HepG2 (cell line): ENCODE measurements around the gene FLAD1. TPM values are rescaled to one million over a fixed set of nuclear protein-coding genes. Genes with fewer than 3 reads are reported as not detected.

Experiments
- CEBPG ChIP-seq: IDR thresholded peaks from 2 replicates; pipeline ENCODE4 v1.6.1; 2016
- MATR3 ChIP-seq: sonication (generic); formaldehyde crosslinking; IDR thresholded peaks from 2 replicates; pipeline ENCODE4 v1.4.0; 2020; ENCODE audit warnings: missing genetic modification reagents
- PHF21A ChIP-seq: sonication (generic); formaldehyde crosslinking; IDR thresholded peaks from 2 replicates; pipeline ENCODE4 v1.5.0; 2020; ENCODE audit warnings: mild to moderate bottlenecking, missing genetic modification reagents
- RFXANK ChIP-seq: IDR thresholded peaks from 2 replicates; pipeline ENCODE4 v1.6.1; 2016
- SMAD9 ChIP-seq: sonication (generic); formaldehyde crosslinking; IDR thresholded peaks from 2 replicates; pipeline ENCODE4 v1.5.1; 2020; ENCODE audit warnings: mild to moderate bottlenecking, missing genetic modification reagents
- SP2 ChIP-seq: sonication (generic); formaldehyde crosslinking; IDR thresholded peaks from 2 replicates; pipeline ENCODE4 v1.5.1; 2020; ENCODE audit warnings: mild to moderate bottlenecking, missing genetic modification reagents
- SPEN ChIP-seq: sonication (generic); formaldehyde crosslinking; IDR thresholded peaks from 2 replicates; pipeline ENCODE4 v1.5.1; 2020; ENCODE audit warnings: low read depth, mild to moderate bottlenecking, missing genetic modification reagents
- ZC3H4 ChIP-seq: sonication (generic); formaldehyde crosslinking; IDR thresholded peaks from 2 replicates; pipeline ENCODE4 v1.4.0; 2020; ENCODE audit warnings: missing genetic modification reagents, borderline replicate concordance
- ZFAT ChIP-seq: sonication (generic); formaldehyde crosslinking; conservative IDR thresholded peaks from 2 replicates; pipeline ENCODE4 v1.8.1; 2023; ENCODE audit warnings: missing genetic modification reagents, inconsistent platforms
- ZIK1 ChIP-seq: sonication (generic); formaldehyde crosslinking; IDR thresholded peaks from 2 replicates; pipeline ENCODE4 v1.5.0; 2020; ENCODE audit warnings: mild to moderate bottlenecking, low read depth, missing genetic modification reagents, borderline replicate concordance
- ZNF124 ChIP-seq: sonication (generic); formaldehyde crosslinking; IDR thresholded peaks from 2 replicates; pipeline ENCODE4 v1.4.0; 2020; ENCODE audit warnings: missing genetic modification reagents
- ZNF143 ChIP-seq: sonication (generic); formaldehyde crosslinking; IDR thresholded peaks from 2 replicates; pipeline ENCODE4 v1.4.0; 2020; ENCODE audit warnings: missing genetic modification reagents
- ZNF34 ChIP-seq: sonication (generic); formaldehyde crosslinking; IDR thresholded peaks from 2 replicates; pipeline ENCODE4 v1.4.0; 2020; ENCODE audit warnings: mild to moderate bottlenecking, missing genetic modification reagents, borderline replicate concordance
- ZNF468 ChIP-seq: sonication (generic); formaldehyde crosslinking; IDR thresholded peaks from 2 replicates; pipeline ENCODE4 v1.8.0; 2022; ENCODE audit warnings: mild to moderate bottlenecking, moderate library complexity, missing genetic modification reagents
- ZNF550 ChIP-seq: sonication (generic); formaldehyde crosslinking; IDR thresholded peaks from 2 replicates; pipeline ENCODE4 v1.4.0; 2020; ENCODE audit warnings: mild to moderate bottlenecking, missing genetic modification reagents, borderline replicate concordance
- ZNF570 ChIP-seq: sonication (generic); formaldehyde crosslinking; IDR thresholded peaks from 2 replicates; pipeline ENCODE4 v1.4.0; 2020; ENCODE audit warnings: mild to moderate bottlenecking, missing genetic modification reagents, borderline replicate concordance
- ZNF572 ChIP-seq: sonication (generic); formaldehyde crosslinking; IDR thresholded peaks from 2 replicates; pipeline ENCODE4 v1.5.1; 2020; ENCODE audit warnings: mild to moderate bottlenecking, missing genetic modification reagents
- polyA plus RNA-seq, 8 experiments: library from polyadenylated mRNA; depleted of rRNA in 3 of 8; stranded (reverse) in 7 of 8; unstranded in 1 of 8; fragments of >200 nt; fragmentation: Illumina TruSeq in 4 of 8; extraction: Trizol in 4 of 8; gene quantifications; 2 replicates each; pipeline versions ENCODE4 v1.2.1 to v1.2.3, GENCODE V29; 2011 to 2016; ENCODE audit warnings: low read depth in 4 of 8, missing spikeins in 1 of 8, mixed read lengths in 1 of 8; ENCODE audit not compliant: insufficient read depth in 1 of 8
- total RNA-seq, 5 experiments: library from RNA; depleted of rRNA; stranded (reverse); fragments of >200 nt; fragmentation: Illumina TruSeq; extraction: Trizol; gene quantifications; 2 replicates each; pipeline ENCODE4 v1.2.3, GENCODE V29; 2016; ENCODE audit warnings: low read depth in 1 of 5
- TF ChIP-seq, protein P1 (sequence below): sonication (generic); formaldehyde crosslinking; IDR thresholded peaks from 2 replicates; pipeline ENCODE4 v1.4.0; 2020; ENCODE audit warnings: low read depth, missing genetic modification reagents
- TF ChIP-seq, protein P2 (sequence below): sonication (generic); formaldehyde crosslinking; IDR thresholded peaks from 2 replicates; pipeline ENCODE4 v1.9.0; 2022; ENCODE audit warnings: missing genetic modification reagents, mild to moderate bottlenecking, borderline replicate concordance
- TF ChIP-seq, protein P3 (sequence below): sonication (generic); formaldehyde crosslinking; IDR thresholded peaks from 2 replicates; pipeline ENCODE4 v1.8.0; 2022; ENCODE audit warnings: missing genetic modification reagents, mild to moderate bottlenecking, moderate library complexity, borderline replicate concordance
- TF ChIP-seq, protein P4 (sequence below): sonication (generic); formaldehyde crosslinking; IDR thresholded peaks from 2 replicates; pipeline ENCODE4 v1.4.0; 2020; ENCODE audit warnings: missing genetic modification reagents

The FLAD1 gene
- total and polyA plus RNA-seq, 2 of the 13 experiments (the other 11 are each of a cell fraction or from before 2014, with no cell fraction given): 25.9 to 32.8 TPM

DNA sequence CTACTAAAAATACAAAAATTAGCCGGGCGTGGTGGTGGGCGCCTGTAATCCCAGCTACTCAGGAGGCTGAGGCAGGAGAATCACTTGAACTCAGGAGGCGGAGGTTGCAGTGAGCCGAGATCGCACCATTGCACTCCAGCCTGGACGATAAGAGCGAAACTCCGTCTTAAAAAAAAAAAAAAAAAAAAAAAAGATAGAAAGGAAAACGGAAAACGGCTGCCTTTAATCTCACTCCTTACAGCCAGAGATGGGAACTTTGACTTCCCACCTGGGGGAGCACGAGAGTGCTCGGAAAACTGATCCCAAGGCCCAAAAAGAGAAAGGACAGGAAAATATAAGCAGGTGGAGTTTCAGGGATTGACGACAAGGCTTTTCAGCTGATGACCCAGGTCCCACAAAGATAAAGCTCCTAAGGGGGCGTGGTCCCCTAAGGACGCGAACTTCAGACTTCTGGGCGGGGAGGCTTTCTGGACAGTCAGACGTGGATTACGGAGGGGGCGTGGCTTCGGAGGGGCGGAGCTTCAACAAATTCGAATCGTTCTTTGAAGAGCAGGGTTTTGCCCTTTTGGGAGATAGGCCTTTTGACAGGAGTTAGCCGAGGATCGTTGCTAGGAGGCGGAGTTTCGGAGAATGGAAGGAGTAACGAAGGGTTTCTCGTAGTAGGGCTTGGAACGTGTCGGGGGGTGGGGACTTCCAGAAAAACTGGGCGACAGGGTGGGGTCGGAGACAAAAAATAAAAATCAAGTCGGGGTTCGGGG is 9.6 kb upstream of the FLAD1 start (continued):
- TF ChIP-seq, protein P1, sequence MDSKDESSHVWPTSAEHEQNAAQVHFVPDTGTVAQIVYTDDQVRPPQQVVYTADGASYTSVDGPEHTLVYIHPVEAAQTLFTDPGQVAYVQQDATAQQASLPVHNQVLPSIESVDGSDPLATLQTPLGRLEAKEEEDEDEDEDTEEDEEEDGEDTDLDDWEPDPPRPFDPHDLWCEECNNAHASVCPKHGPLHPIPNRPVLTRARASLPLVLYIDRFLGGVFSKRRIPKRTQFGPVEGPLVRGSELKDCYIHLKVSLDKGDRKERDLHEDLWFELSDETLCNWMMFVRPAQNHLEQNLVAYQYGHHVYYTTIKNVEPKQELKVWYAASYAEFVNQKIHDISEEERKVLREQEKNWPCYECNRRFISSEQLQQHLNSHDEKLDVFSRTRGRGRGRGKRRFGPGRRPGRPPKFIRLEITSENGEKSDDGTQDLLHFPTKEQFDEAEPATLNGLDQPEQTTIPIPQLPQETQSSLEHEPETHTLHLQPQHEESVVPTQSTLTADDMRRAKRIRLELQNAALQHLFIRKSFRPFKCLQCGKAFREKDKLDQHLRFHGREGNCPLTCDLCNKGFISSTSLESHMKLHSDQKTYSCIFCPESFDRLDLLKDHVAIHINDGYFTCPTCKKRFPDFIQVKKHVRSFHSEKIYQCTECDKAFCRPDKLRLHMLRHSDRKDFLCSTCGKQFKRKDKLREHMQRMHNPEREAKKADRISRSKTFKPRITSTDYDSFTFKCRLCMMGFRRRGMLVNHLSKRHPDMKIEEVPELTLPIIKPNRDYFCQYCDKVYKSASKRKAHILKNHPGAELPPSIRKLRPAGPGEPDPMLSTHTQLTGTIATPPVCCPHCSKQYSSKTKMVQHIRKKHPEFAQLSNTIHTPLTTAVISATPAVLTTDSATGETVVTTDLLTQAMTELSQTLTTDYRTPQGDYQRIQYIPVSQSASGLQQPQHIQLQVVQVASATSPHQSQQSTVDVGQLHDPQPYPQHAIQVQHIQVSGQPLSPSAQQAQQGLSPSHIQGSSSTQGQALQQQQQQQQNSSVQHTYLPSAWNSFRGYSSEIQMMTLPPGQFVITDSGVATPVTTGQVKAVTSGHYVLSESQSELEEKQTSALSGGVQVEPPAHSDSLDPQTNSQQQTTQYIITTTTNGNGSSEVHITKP: peak; percentile 77
- no peak for TF ChIP-seq RFXANK (CRISPR knock-in tag)
- TF ChIP-seq PHF21A (CRISPR knock-in tag): peak; percentile 64
- no peak for TF ChIP-seq ZC3H4 (CRISPR knock-in tag)
- no peak for TF ChIP-seq MATR3 (CRISPR knock-in tag)
- TF ChIP-seq ZNF34: 0 out of 2 replicates have a peak, but pooled peaks have one; percentile 57
- no peak for TF ChIP-seq SP2 (CRISPR knock-in tag)
- TF ChIP-seq, protein P2, sequence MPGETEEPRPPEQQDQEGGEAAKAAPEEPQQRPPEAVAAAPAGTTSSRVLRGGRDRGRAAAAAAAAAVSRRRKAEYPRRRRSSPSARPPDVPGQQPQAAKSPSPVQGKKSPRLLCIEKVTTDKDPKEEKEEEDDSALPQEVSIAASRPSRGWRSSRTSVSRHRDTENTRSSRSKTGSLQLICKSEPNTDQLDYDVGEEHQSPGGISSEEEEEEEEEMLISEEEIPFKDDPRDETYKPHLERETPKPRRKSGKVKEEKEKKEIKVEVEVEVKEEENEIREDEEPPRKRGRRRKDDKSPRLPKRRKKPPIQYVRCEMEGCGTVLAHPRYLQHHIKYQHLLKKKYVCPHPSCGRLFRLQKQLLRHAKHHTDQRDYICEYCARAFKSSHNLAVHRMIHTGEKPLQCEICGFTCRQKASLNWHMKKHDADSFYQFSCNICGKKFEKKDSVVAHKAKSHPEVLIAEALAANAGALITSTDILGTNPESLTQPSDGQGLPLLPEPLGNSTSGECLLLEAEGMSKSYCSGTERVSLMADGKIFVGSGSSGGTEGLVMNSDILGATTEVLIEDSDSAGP (CRISPR knock-in tag): no peak
- no peak for TF ChIP-seq ZNF468
- TF ChIP-seq SPEN (CRISPR knock-in tag): no peak
- no peak for TF ChIP-seq ZFAT (CRISPR knock-in tag)
- TF ChIP-seq ZNF572 (CRISPR knock-in tag): no peak; the same call in 1 of the 2 replicates
- TF ChIP-seq, protein P3, sequence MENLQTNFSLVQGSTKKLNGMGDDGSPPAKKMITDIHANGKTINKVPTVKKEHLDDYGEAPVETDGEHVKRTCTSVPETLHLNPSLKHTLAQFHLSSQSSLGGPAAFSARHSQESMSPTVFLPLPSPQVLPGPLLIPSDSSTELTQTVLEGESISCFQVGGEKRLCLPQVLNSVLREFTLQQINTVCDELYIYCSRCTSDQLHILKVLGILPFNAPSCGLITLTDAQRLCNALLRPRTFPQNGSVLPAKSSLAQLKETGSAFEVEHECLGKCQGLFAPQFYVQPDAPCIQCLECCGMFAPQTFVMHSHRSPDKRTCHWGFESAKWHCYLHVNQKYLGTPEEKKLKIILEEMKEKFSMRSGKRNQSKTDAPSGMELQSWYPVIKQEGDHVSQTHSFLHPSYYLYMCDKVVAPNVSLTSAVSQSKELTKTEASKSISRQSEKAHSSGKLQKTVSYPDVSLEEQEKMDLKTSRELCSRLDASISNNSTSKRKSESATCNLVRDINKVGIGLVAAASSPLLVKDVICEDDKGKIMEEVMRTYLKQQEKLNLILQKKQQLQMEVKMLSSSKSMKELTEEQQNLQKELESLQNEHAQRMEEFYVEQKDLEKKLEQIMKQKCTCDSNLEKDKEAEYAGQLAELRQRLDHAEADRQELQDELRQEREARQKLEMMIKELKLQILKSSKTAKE (CRISPR knock-in tag): peak; percentile 25; the same call in 1 of the 2 replicates
- TF ChIP-seq, protein P4, sequence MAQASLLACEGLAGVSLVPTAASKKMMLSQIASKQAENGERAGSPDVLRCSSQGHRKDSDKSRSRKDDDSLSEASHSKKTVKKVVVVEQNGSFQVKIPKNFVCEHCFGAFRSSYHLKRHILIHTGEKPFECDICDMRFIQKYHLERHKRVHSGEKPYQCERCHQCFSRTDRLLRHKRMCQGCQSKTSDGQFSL (CRISPR knock-in tag): no peak; the same call in 1 of the 2 replicates
- TF ChIP-seq SMAD9 (CRISPR knock-in tag): no peak
- TF ChIP-seq ZNF124: no peak
- no peak for TF ChIP-seq ZNF143 (CRISPR knock-in tag)
- 0 out of 2 replicates have a peak, but pooled peaks have one; percentile 2 for TF ChIP-seq CEBPG
- TF ChIP-seq ZIK1 (CRISPR knock-in tag): no peak
- TF ChIP-seq ZNF570 (CRISPR knock-in tag): no peak
- no peak for TF ChIP-seq ZNF550 (CRISPR knock-in tag)
